IMR-90 (cell line): ENCODE measurements around the gene ZNG1B. TPM values are rescaled to one million over a fixed set of nuclear protein-coding genes. Genes with fewer than 3 reads are reported as not detected.
"Not testable (repeated sequence)": the region's sequence is repeated elsewhere in the genome, so short reads cannot be mapped to it uniquely, and the experiment has no call there.

ENCODE experiments used
- ATAC-seq: fragments of 200-7000 bp; cut with Tn5 transposase; 2 replicates; pipeline ENCODE4 v1.9.1; 2020; ENCODE audit warnings: low read depth, mild to moderate bottlenecking, moderate library complexity
- BruUV-seq: library from RNA; stranded (reverse); fragments of 400-500 nt; replicated peaks from 2 replicates; lab custom pipeline; 2021; lab: Mats Ljungman, UMichigan
- CTCF ChIA-PET: fragments of 300-600 bp; formaldehyde crosslinking; extraction: SDS; loops from one replicate; lab custom pipeline; 2021; ENCODE audit warnings: antibody characterized with exemption; lab: Yijun Ruan, JAX
- POLR2A ChIA-PET: fragments of 300-600 bp; sonication (Branson Sonifier 250); formaldehyde crosslinking; loops from one replicate; lab custom pipeline; 2022; ENCODE audit warnings: antibody characterized with exemption; ENCODE audit not compliant: unreplicated experiment; lab: Charles Lee
- DNase-seq: peaks from one replicate; pipeline ENCODE4 v3.0.0; 2013
- H2AFZ ChIP-seq: replicated peaks from 2 replicates; pipeline ENCODE3; 2013; ENCODE audit warnings: low read length, mild to moderate bottlenecking; ENCODE audit not compliant: poor library complexity
- H2AK5ac ChIP-seq: 2 replicates; pipeline ENCODE4 v1.6.1; 2013; ENCODE audit warnings: low read depth, low read length, inconsistent platforms
- H2AK9ac ChIP-seq: replicated peaks from 2 replicates; pipeline ENCODE3; 2013; ENCODE audit warnings: mild to moderate bottlenecking, low read depth, low read length, moderate library complexity; ENCODE audit not compliant: poor library complexity
- H2BK120ac ChIP-seq: 2 replicates; pipeline ENCODE4 v1.6.1; 2013; ENCODE audit warnings: low read depth, low read length, inconsistent platforms
- H2BK15ac ChIP-seq: 3 replicates; pipeline ENCODE4 v1.6.1; 2013; ENCODE audit warnings: low read depth, low read length, inconsistent platforms
- H2BK20ac ChIP-seq: 2 replicates; pipeline ENCODE4 v1.6.1; 2013; ENCODE audit warnings: low read depth, mild to moderate bottlenecking, inconsistent platforms, low read length, moderate library complexity
- H2BK5ac ChIP-seq: 2 replicates; pipeline ENCODE4 v1.6.1; 2013; ENCODE audit warnings: mild to moderate bottlenecking, low read depth, low read length, inconsistent platforms; ENCODE audit not compliant: poor library complexity, severe bottlenecking
- H3K14ac ChIP-seq: replicated peaks from 2 replicates; pipeline ENCODE4 v1.6.1; 2013; ENCODE audit warnings: low read depth, low read length, inconsistent platforms
- H3K18ac ChIP-seq: 2 replicates; pipeline ENCODE4 v1.6.1; 2013; ENCODE audit warnings: low read depth, low read length, control low read depth
- H3K23ac ChIP-seq: 2 replicates; pipeline ENCODE4 v1.6.1; 2013; ENCODE audit warnings: low read depth, low read length, inconsistent platforms
- H3K27ac ChIP-seq: 2 replicates; pipeline ENCODE4 v1.5.1; 2013; ENCODE audit warnings: mild to moderate bottlenecking, control low read depth, low read length; ENCODE audit not compliant: insufficient read depth
- H3K27me3 ChIP-seq: 2 replicates; pipeline ENCODE4 v1.6.1; 2013; ENCODE audit warnings: low read length; ENCODE audit not compliant: control insufficient read depth, insufficient read depth
- H3K36me3 ChIP-seq: 2 replicates; pipeline ENCODE4 v1.6.1; 2013; ENCODE audit warnings: low read length, mixed read lengths; ENCODE audit not compliant: control insufficient read depth, insufficient read depth
- H3K4ac ChIP-seq: 2 replicates; pipeline ENCODE4 v1.6.1; 2013; ENCODE audit warnings: low read depth, low read length, inconsistent platforms
- H3K4me1 ChIP-seq: 2 replicates; pipeline ENCODE4 v1.6.1; 2013; ENCODE audit warnings: low read length, mixed read lengths; ENCODE audit not compliant: control insufficient read depth, insufficient read depth
- H3K4me2 ChIP-seq: 2 replicates; pipeline ENCODE4 v1.6.1; 2013; ENCODE audit warnings: low read depth, mild to moderate bottlenecking, control low read depth, low read length, moderate library complexity
- H3K4me3 ChIP-seq: 2 replicates; pipeline ENCODE4 v1.5.1; 2013; ENCODE audit warnings: low read depth, mild to moderate bottlenecking, control low read depth, low read length, moderate library complexity; ENCODE audit not compliant: insufficient read depth
- H3K56ac ChIP-seq: 2 replicates; pipeline ENCODE4 v1.6.1; 2013; ENCODE audit warnings: low read length, inconsistent platforms; ENCODE audit not compliant: insufficient read depth; ENCODE audit errors: extremely low read depth
- H3K79me1 ChIP-seq, 2 experiments: 2 replicates each; pipeline ENCODE4 v1.6.1; 2013; ENCODE audit warnings: low read length in 2 of 2, inconsistent platforms in 1 of 2, low read depth in 1 of 2
- H3K9ac ChIP-seq: 2 replicates; pipeline ENCODE4 v1.6.1; 2013; ENCODE audit warnings: low read depth, low read length, control low read depth
- H3K9me1 ChIP-seq: 2 replicates; pipeline ENCODE4 v1.6.1; 2013; ENCODE audit warnings: low read length, inconsistent platforms; ENCODE audit not compliant: insufficient read depth
- H3K9me3 ChIP-seq: 2 replicates; pipeline ENCODE4 v1.6.1; 2013; ENCODE audit warnings: low read length; ENCODE audit not compliant: control insufficient read depth, insufficient read depth
- H4K20me1 ChIP-seq: 2 replicates; pipeline ENCODE4 v1.6.1; 2013; ENCODE audit warnings: low read length, inconsistent platforms; ENCODE audit not compliant: insufficient read depth
- H4K5ac ChIP-seq: 2 replicates; pipeline ENCODE4 v1.6.1; 2013; ENCODE audit warnings: mild to moderate bottlenecking, low read depth, low read length, control low read depth
- H4K8ac ChIP-seq, 2 experiments: 2 replicates each; pipeline ENCODE4 v1.6.1; 2013; ENCODE audit warnings: low read depth in 2 of 2, low read length in 2 of 2, control low read depth in 1 of 2, inconsistent platforms in 1 of 2
- H4K91ac ChIP-seq: 2 replicates; pipeline ENCODE4 v1.6.1; 2013; ENCODE audit warnings: low read depth, low read length, inconsistent platforms; ENCODE audit not compliant: insufficient read depth
- WGBS, 2 experiments: methylation state at CpG; one replicate each; pipeline versions ENCODE4 v1.1.5 to v1.1.7; 2013; ENCODE audit warnings: missing lambda C conversion rate in 2 of 2; ENCODE audit not compliant: insufficient read length in 1 of 2; ENCODE audit errors: extremely low coverage in 2 of 2; 5-methylcytosine and 5-hydroxymethylcytosine counted together
- dilution Hi-C: fragments of 300-500 bp; cut with HindIII; formaldehyde crosslinking; loops from one replicate; pipeline ENCODE4 v1.14.3; 2018; ENCODE audit warnings: low sequenced_read_pairs; ENCODE audit not compliant: unreplicated experiment
- in situ Hi-C: fragments of 300-500 bp; cut with MboI; formaldehyde crosslinking; loops from 3 replicates; pipeline ENCODE4 v1.14.3; 2019; ENCODE audit warnings: low sequenced_read_pairs, inconsistent platforms, mixed read lengths
- intact Hi-C: fragments of 100-400 bp; cut with micrococcal nuclease; formaldehyde crosslinking; loops from 2 replicates; pipeline ENCODE4 v1.10.0; 2022
- polyA plus RNA-seq, 3 experiments: library from polyadenylated mRNA; depleted of rRNA; stranded (reverse); fragments of >200 nt; gene quantifications; 2 replicates each; pipeline ENCODE4 v1.2.3, GENCODE V29; 2012; ENCODE audit warnings: low replicate concordance in 1 of 3
- total RNA-seq: library from RNA; depleted of rRNA; stranded (reverse); fragments of >200 nt; gene quantifications from 2 replicates; pipeline ENCODE4 v1.2.3, GENCODE V29; 2012

The ZNG1B gene
- total and polyA plus RNA-seq, 2 of the 4 experiments (the other 2 are of a cell fraction): 7.0 to 11.2 TPM

GRCh38 chr2:113528904-113529303 is 91.4 kb downstream of the ZNG1B start:
- dilution Hi-C loops: not testable (repeated sequence)

GRCh38 chr2:113532991-113533390 is 95.5 kb downstream of the ZNG1B start:
- BruUV-seq, CTCF ChIA-PET: not testable (repeated sequence)

More at GRCh38 chr2:113528904-113529303, 91.4 kb downstream of the ZNG1B start:
- no CpG with 5 or more reads among the region's 3 CpGs for WGBS, 2 experiments
- H2AFZ ChIP-seq, H3K4ac ChIP-seq, CTCF ChIA-PET, H3K18ac ChIP-seq, H4K5ac ChIP-seq, H2BK15ac ChIP-seq, H3K23ac ChIP-seq, H3K9ac ChIP-seq, H3K4me1 ChIP-seq, ATAC-seq, H3K27ac ChIP-seq, in situ Hi-C loops, H2BK5ac ChIP-seq, H4K8ac ChIP-seq, BruUV-seq, H3K79me1 ChIP-seq, H3K56ac ChIP-seq, H3K14ac ChIP-seq, H2BK20ac ChIP-seq, intact Hi-C loops, H3K4me2 ChIP-seq, H4K91ac ChIP-seq, DNase-seq, H2BK120ac ChIP-seq, H3K9me1 ChIP-seq, H3K9me3 ChIP-seq, H3K27me3 ChIP-seq, H4K20me1 ChIP-seq, H3K36me3 ChIP-seq, H2AK5ac ChIP-seq, POLR2A ChIA-PET, H3K4me3 ChIP-seq, H2AK9ac ChIP-seq: not testable (repeated sequence)

More at GRCh38 chr2:113532991-113533390, 95.5 kb downstream of the ZNG1B start:
- H4K20me1 ChIP-seq, H2BK120ac ChIP-seq, H3K18ac ChIP-seq, H3K79me1 ChIP-seq, H2AK5ac ChIP-seq, H2BK15ac ChIP-seq, H3K4me2 ChIP-seq, H2BK5ac ChIP-seq, H4K8ac ChIP-seq, H3K14ac ChIP-seq, H3K4ac ChIP-seq, H3K9ac ChIP-seq, DNase-seq, H3K27me3 ChIP-seq, H3K56ac ChIP-seq, H3K36me3 ChIP-seq, H4K91ac ChIP-seq, H4K5ac ChIP-seq, POLR2A ChIA-PET, ATAC-seq, H2BK20ac ChIP-seq, H2AFZ ChIP-seq, H3K4me1 ChIP-seq, intact Hi-C loops, H2AK9ac ChIP-seq, H3K27ac ChIP-seq, H3K9me3 ChIP-seq, H3K4me3 ChIP-seq, H3K9me1 ChIP-seq, in situ Hi-C loops, H3K23ac ChIP-seq, dilution Hi-C loops: not testable (repeated sequence)
- WGBS, 2 experiments: no CpG with 5 or more reads among the region's 4 CpGs
